Skeletal muscle tissue (tissue), 4 donors: Measurements from ENCODE around the gene IL17RA. TPM values are rescaled to one million over a fixed set of nuclear protein-coding genes. Genes with fewer than 3 reads are reported as not detected.

ENCODE experiments used
- H3K27ac ChIP-seq: one replicate; pipeline ENCODE4 v1.7.0; 2013; ENCODE audit warnings: mild to moderate bottlenecking, low read depth, low read length, inconsistent platforms
- H3K27me3 ChIP-seq, 3 donors: one replicate each; pipeline ENCODE4 v1.7.0; 2013; ENCODE audit warnings: low read length in 3 of 3; ENCODE audit not compliant: control insufficient read depth in 3 of 3, insufficient read depth in 3 of 3
- H3K36me3 ChIP-seq, 3 donors: one replicate each; pipeline ENCODE4 v1.7.0; 2013; ENCODE audit warnings: low read length in 3 of 3; ENCODE audit not compliant: control insufficient read depth in 3 of 3, insufficient read depth in 3 of 3
- H3K4me1 ChIP-seq, 3 donors: one replicate each; pipeline ENCODE4 v1.7.0; 2013; ENCODE audit warnings: low read length in 3 of 3, mild to moderate bottlenecking in 3 of 3; ENCODE audit not compliant: control insufficient read depth in 3 of 3, insufficient read depth in 3 of 3
- H3K4me3 ChIP-seq, 3 donors: one replicate each; pipeline ENCODE4 v1.7.0; 2013; ENCODE audit warnings: low read length in 3 of 3
- H3K9ac ChIP-seq, 3 donors: one replicate each; pipeline ENCODE4 v1.7.0; 2013; ENCODE audit warnings: low read length in 3 of 3, mild to moderate bottlenecking in 3 of 3, moderate library complexity in 2 of 3, low read depth in 1 of 3
- H3K9me3 ChIP-seq, 3 donors: one replicate each; pipeline ENCODE4 v1.7.0; 2013; ENCODE audit warnings: low read length in 3 of 3; ENCODE audit not compliant: control insufficient read depth in 3 of 3
- total RNA-seq: library from RNA; depleted of rRNA; stranded (reverse); fragments of >200 nt; gene quantifications from one replicate; pipeline ENCODE4 v1.2.3, GENCODE V29; 2014
- donor health status: Osteomylitis.

Gene IL17RA
- total RNA-seq, 1 donor from 2014 or later: 3.1 TPM

GRCh38 chr22:17135153-17135760, 50.5 kb downstream of the IL17RA start:
- H3K9ac ChIP-seq: peak overlapping the region in 1 of 3 donors; percentile 3
- H3K36me3 ChIP-seq: peaks cover 12 to 16% (median 13%) of the 10 kb centered on the region in 3 donors
- no peaks in the 10 kb centered on the region for H3K27me3 ChIP-seq
- H3K4me3 ChIP-seq: no peak overlapping the region
- H3K9me3 ChIP-seq: no peaks in the 10 kb centered on the region
- H3K4me1 ChIP-seq: peaks cover 22 to 42% (median 32%) of the 10 kb centered on the region in 3 donors
- H3K27ac ChIP-seq: no peak overlapping the region

- Histone ChIP-seq H3K36me3 (peaks cover 16 to 21% (median 21%) of the 10 kb centered on the region in 3 donors), H3K4me3 (no peak overlapping the region), H3K9ac (no peak overlapping the region), H3K27me3 (no peaks in the 10 kb centered on the region), H3K27ac (no peak overlapping the region), H3K9me3 (no peaks in the 10 kb centered on the region), H3K4me1 (peaks cover 29 to 49% (median 41%) of the 10 kb centered on the region in 3 donors)
Measured at GRCh38 chr22:17137170-17137569, 52.4 kb downstream of the IL17RA start.

GRCh38 chr22:17137861-17138425, 53.1 kb downstream of the IL17RA start:
- Histone ChIP-seq H3K4me3 (no peak overlapping the region), H3K9me3 (no peaks in the 10 kb centered on the region), H3K9ac (no peak overlapping the region), H3K36me3 (peaks cover 20 to 28% (median 28%) of the 10 kb centered on the region in 3 donors), H3K27me3 (no peaks in the 10 kb centered on the region), H3K4me1 (peaks cover 28 to 48% (median 38%) of the 10 kb centered on the region in 3 donors), H3K27ac (no peak overlapping the region)

GRCh38 chr22:17138513-17138912, 53.7 kb downstream of the IL17RA start:
- Histone ChIP-seq H3K36me3 (peaks cover 25 to 34% (median 34%) of the 10 kb centered on the region in 3 donors), H3K27ac (no peak overlapping the region), H3K9me3 (no peaks in the 10 kb centered on the region), H3K9ac (no peak overlapping the region), H3K4me1 (peaks cover 26 to 43% (median 33%) of the 10 kb centered on the region in 3 donors), H3K4me3 (no peak overlapping the region), H3K27me3 (no peaks in the 10 kb centered on the region)

- Histone ChIP-seq H3K27ac (peak overlapping the region; percentile 61), H3K4me1 (peaks cover 26 to 41% (median 31%) of the 10 kb centered on the region in 3 donors), H3K36me3 (peaks cover 33 to 45% (median 43%) of the 10 kb centered on the region in 3 donors)
Measured at GRCh38 chr22:17140022-17140421, 55.2 kb downstream of the IL17RA start.

GRCh38 chr22:17140826-17141766, 56.3 kb downstream of the IL17RA start:
- Histone ChIP-seq H3K9ac (peak overlapping the region in 2 of 3 donors; percentile 0 to 20), H3K27ac (peak overlapping the region; percentile 7), H3K36me3 (peaks cover 36 to 48% (median 46%) of the 10 kb centered on the region in 3 donors), H3K4me3 (no peak overlapping the region), H3K4me1 (peaks cover 26 to 41% (median 31%) of the 10 kb centered on the region in 3 donors), H3K27me3 (no peaks in the 10 kb centered on the region), H3K9me3 (no peaks in the 10 kb centered on the region)

More at GRCh38 chr22:17140022-17140421, 55.2 kb downstream of the IL17RA start:
- Histone ChIP-seq H3K9me3 (no peaks in the 10 kb centered on the region), H3K9ac (peak overlapping the region in 2 of 3 donors; percentile 5 to 74), H3K4me3 (no peak overlapping the region), H3K27me3 (no peaks in the 10 kb centered on the region)

- H3K27me3 ChIP-seq: no peaks in the 10 kb centered on the region
- H3K36me3 ChIP-seq: peaks cover 35 to 51% (median 43%) of the 10 kb centered on the region in 3 donors
- H3K27ac ChIP-seq: no peak overlapping the region
Measured at GRCh38 chr22:17143101-17143500, 58.3 kb downstream of the IL17RA start.

GRCh38 chr22:17143826-17144225, 59.0 kb downstream of the IL17RA start:
- Histone ChIP-seq H3K9ac (peak overlapping the region in 1 of 3 donors; percentile 2), H3K4me3 (no peak overlapping the region), H3K36me3 (peaks cover 29 to 49% (median 39%) of the 10 kb centered on the region in 3 donors), H3K27ac (no peak overlapping the region), H3K27me3 (no peaks in the 10 kb centered on the region), H3K9me3 (no peaks in the 10 kb centered on the region), H3K4me1 (peaks cover 22 to 29% (median 26%) of the 10 kb centered on the region in 3 donors)

More at GRCh38 chr22:17143101-17143500, 58.3 kb downstream of the IL17RA start:
- Histone ChIP-seq H3K4me1 (peaks cover 22 to 31% (median 28%) of the 10 kb centered on the region in 3 donors), H3K9ac (no peak overlapping the region), H3K9me3 (no peaks in the 10 kb centered on the region), H3K4me3 (no peak overlapping the region)

GRCh38 chr22:17145021-17145680, 60.4 kb downstream of the IL17RA start:
- H3K36me3 ChIP-seq: peaks cover 35 to 56% (median 47%) of the 10 kb centered on the region in 3 donors
- no peak overlapping the region for H3K4me3 ChIP-seq
- no peaks in the 10 kb centered on the region for H3K27me3 ChIP-seq
- H3K9me3 ChIP-seq: no peaks in the 10 kb centered on the region
- H3K9ac ChIP-seq: no peak overlapping the region
- H3K27ac ChIP-seq: no peak overlapping the region
- H3K4me1 ChIP-seq: peaks cover 18 to 23% (median 19%) of the 10 kb centered on the region in 3 donors
